Ramos (cell line): ENCODE data around the gene C14orf180.

Experiments used
- in situ Hi-C: fragments of 300-500 bp; cut with MboI; formaldehyde crosslinking; loops from one replicate; pipeline ENCODE4 v1.14.3; 2022; ENCODE audit warnings: low sequenced_read_pairs; ENCODE audit not compliant: unreplicated experiment

C14orf180 gene

GRCh38 chr14:104639471-104639870, 59.9 kb downstream of the C14orf180 start:
- in situ Hi-C loops: no loop called here
